Trophoblast cell (in vitro differentiated cells and primary cell): ENCODE measurements around the gene XDH.
A peak's percentile ranks its signal among the peaks of the same experiment; 100 is the strongest.

Experiments used
- DNase-seq, 2 donors: peaks; one replicate each; pipeline ENCODE4 v3.0.0-alpha.2; 2016
- H2AFZ ChIP-seq: 2 replicates; pipeline ENCODE4 v1.6.1; 2013; ENCODE audit warnings: low read length, moderate library complexity, mild to moderate bottlenecking; ENCODE audit not compliant: insufficient read depth, poor library complexity
- H2AK5ac ChIP-seq: 2 replicates; pipeline ENCODE4 v1.6.1; 2013; ENCODE audit warnings: mild to moderate bottlenecking, low read length
- H2BK120ac ChIP-seq: 2 replicates; pipeline ENCODE4 v1.6.1; 2013; ENCODE audit warnings: low read length, mild to moderate bottlenecking, moderate library complexity; ENCODE audit not compliant: insufficient read depth, poor library complexity
- H2BK12ac ChIP-seq: 2 replicates; pipeline ENCODE4 v1.6.1; 2013; ENCODE audit warnings: mild to moderate bottlenecking, low read length, moderate library complexity
- H2BK5ac ChIP-seq: 2 replicates; pipeline ENCODE4 v1.6.1; 2013; ENCODE audit warnings: low read length, low read depth, moderate library complexity, mild to moderate bottlenecking; ENCODE audit not compliant: poor library complexity
- H3K14ac ChIP-seq: 2 replicates; pipeline ENCODE4 v1.6.1; 2013; ENCODE audit warnings: mild to moderate bottlenecking, low read length
- H3K18ac ChIP-seq: 2 replicates; pipeline ENCODE4 v1.6.1; 2013; ENCODE audit warnings: mild to moderate bottlenecking, low read length
- H3K23ac ChIP-seq: 2 replicates; pipeline ENCODE4 v1.6.1; 2013; ENCODE audit warnings: low read length
- H3K27ac ChIP-seq: 2 replicates; pipeline ENCODE4 v1.5.1; 2013; ENCODE audit warnings: low read depth, mild to moderate bottlenecking, inconsistent platforms, low read length, moderate library complexity
- H3K27me3 ChIP-seq: 2 replicates; pipeline ENCODE4 v1.6.1; 2013; ENCODE audit warnings: inconsistent platforms, mild to moderate bottlenecking, low read length, moderate library complexity; ENCODE audit not compliant: insufficient read depth
- H3K36me3 ChIP-seq, 2 experiments: 1 replicate in 1 of 2; 2 replicates in 1 of 2; pipeline ENCODE4 v1.6.1; 2013; ENCODE audit warnings: low read length in 2 of 2, mild to moderate bottlenecking in 2 of 2, moderate library complexity in 1 of 2; ENCODE audit not compliant: insufficient read depth in 2 of 2, control insufficient read depth in 1 of 2
- H3K4ac ChIP-seq: 2 replicates; pipeline ENCODE4 v1.6.1; 2013; ENCODE audit warnings: low read depth, mild to moderate bottlenecking, low read length, moderate library complexity
- H3K4me1 ChIP-seq, 2 experiments: 1 replicate in 1 of 2; 2 replicates in 1 of 2; pipeline ENCODE4 v1.6.1; 2013; ENCODE audit warnings: low read length in 2 of 2, mild to moderate bottlenecking in 2 of 2, moderate library complexity in 1 of 2; ENCODE audit not compliant: insufficient read depth in 2 of 2, control insufficient read depth in 1 of 2
- H3K4me2 ChIP-seq: 2 replicates; pipeline ENCODE4 v1.6.1; 2013; ENCODE audit warnings: inconsistent platforms, mild to moderate bottlenecking, low read length, moderate library complexity
- H3K4me3 ChIP-seq: 2 replicates; pipeline ENCODE4 v1.5.1; 2013; ENCODE audit warnings: mild to moderate bottlenecking, low read depth, low read length, inconsistent platforms
- H3K79me1 ChIP-seq: one replicate; pipeline ENCODE4 v1.6.1; 2013; ENCODE audit warnings: low read length
- H3K79me2 ChIP-seq: 2 replicates; pipeline ENCODE4 v1.6.1; 2013; ENCODE audit warnings: low read length, mild to moderate bottlenecking; ENCODE audit not compliant: control insufficient read depth, insufficient read depth, poor library complexity
- H3K9ac ChIP-seq: 2 replicates; pipeline ENCODE4 v1.6.1; 2013; ENCODE audit warnings: mild to moderate bottlenecking, low read length
- H3K9me3 ChIP-seq: 2 replicates; pipeline ENCODE4 v1.6.1; 2013; ENCODE audit warnings: low read depth, mild to moderate bottlenecking, control low read depth, inconsistent platforms, low read length; ENCODE audit not compliant: insufficient read depth
- H4K12ac ChIP-seq: 2 replicates; pipeline ENCODE4 v1.6.1; 2013; ENCODE audit warnings: low read depth, mild to moderate bottlenecking, low read length, moderate library complexity
- H4K8ac ChIP-seq: 2 replicates; pipeline ENCODE4 v1.6.1; 2013; ENCODE audit warnings: low read depth, mild to moderate bottlenecking, low read length, moderate library complexity
- H4K91ac ChIP-seq: one replicate; pipeline ENCODE4 v1.6.1; 2013; ENCODE audit warnings: low read depth, mild to moderate bottlenecking, low read length, moderate library complexity
- WGBS: extraction: QIAGEN DNeasy Blood & Tissue Kit; methylation state at CpG from one replicate; pipeline ENCODE4 v1.1.7; 2013; ENCODE audit warnings: missing lambda C conversion rate; ENCODE audit not compliant: insufficient read length, insufficient coverage; ENCODE audit errors: extremely low coverage; 5-methylcytosine and 5-hydroxymethylcytosine counted together

The XDH gene

DNA sequence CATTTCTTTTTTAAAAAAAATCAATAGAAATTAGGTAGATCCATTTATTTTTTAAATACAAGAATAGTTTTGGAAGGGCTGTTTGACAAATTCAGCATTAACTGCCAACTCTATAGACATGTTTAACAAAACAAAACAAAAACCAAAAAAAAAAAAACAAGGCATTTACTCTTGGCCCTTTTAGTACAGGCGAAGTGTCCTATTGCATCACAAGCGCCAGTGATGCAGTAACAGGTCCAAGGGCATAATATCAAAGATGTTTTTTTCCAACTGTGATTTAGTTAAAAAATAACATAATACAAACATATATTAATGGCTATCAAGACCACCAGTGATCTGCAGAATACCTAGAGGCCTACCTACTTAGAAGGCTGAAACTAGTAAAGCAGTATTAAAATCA, 55.3 kb downstream of the XDH start:
- H2BK120ac ChIP-seq, result no peak overlapping the region
- no peaks in the 10 kb centered on the region for H3K79me2 ChIP-seq
- no peak overlapping the region for H2BK12ac ChIP-seq
- no peaks in the 10 kb centered on the region for H3K79me1 ChIP-seq
- no peaks in the 10 kb centered on the region for H3K36me3 ChIP-seq
- no peak overlapping the region for H2AK5ac ChIP-seq
- H3K18ac ChIP-seq, result no peak overlapping the region
- no peaks in the 10 kb centered on the region for H3K9me3 ChIP-seq
- WGBS, result no CpG with 5 or more reads among the region's 2 CpGs
- H3K4me3 ChIP-seq, result no peak overlapping the region
- no peak overlapping the region for H4K8ac ChIP-seq
- H3K4me1 ChIP-seq, result no peaks in the 10 kb centered on the region
- H3K4me2 ChIP-seq, result no peak overlapping the region
- H2AFZ ChIP-seq, result no peak overlapping the region
- H3K14ac ChIP-seq, result no peak overlapping the region
- H3K9ac ChIP-seq, result no peak overlapping the region
- no peak overlapping the region for H3K27ac ChIP-seq
- no peak overlapping the region for H3K4ac ChIP-seq
- no peak for DNase-seq
- no peak overlapping the region for H4K12ac ChIP-seq
- no peak overlapping the region for H4K91ac ChIP-seq
- H3K27me3 ChIP-seq, result no peaks in the 10 kb centered on the region
- no peak overlapping the region for H3K23ac ChIP-seq
- no peak overlapping the region for H2BK5ac ChIP-seq

DNA sequence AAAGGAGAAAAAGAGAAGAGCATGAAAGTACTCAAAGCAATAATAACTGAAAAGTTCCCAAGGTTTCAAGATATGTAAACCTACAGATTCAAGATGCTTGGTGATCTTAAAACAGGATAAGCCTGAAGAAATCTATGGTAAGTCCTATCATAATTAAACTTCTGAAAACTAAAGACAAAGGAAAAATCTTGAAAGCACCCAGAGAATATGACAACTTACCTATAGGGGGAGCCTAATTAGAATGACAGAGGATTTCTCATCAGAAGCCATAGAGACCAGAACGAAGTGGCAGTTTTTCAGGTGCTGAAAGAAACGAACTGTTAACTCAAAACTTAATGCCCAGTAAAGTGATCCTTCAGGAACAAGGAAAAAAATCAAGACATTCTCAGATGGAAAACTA, 59.7 kb downstream of the XDH start:
- no peaks in the 10 kb centered on the region for H3K79me1 ChIP-seq
- no peak overlapping the region for H2BK5ac ChIP-seq
- no peak overlapping the region for H3K4me3 ChIP-seq
- no peak overlapping the region for H2AK5ac ChIP-seq
- no CpG with 5 or more reads among the region's 2 CpGs for WGBS
- no peak overlapping the region for H3K27ac ChIP-seq
- H3K4ac ChIP-seq, result no peak overlapping the region
- H3K36me3 ChIP-seq, result no peaks in the 10 kb centered on the region
- H3K9me3 ChIP-seq, result no peaks in the 10 kb centered on the region
- no peak overlapping the region for H3K14ac ChIP-seq
- no peak overlapping the region for H2BK120ac ChIP-seq
- no peaks in the 10 kb centered on the region for H3K79me2 ChIP-seq
- H3K4me1 ChIP-seq, result no peaks in the 10 kb centered on the region
- no peak overlapping the region for H4K91ac ChIP-seq
- H3K4me2 ChIP-seq, result no peak overlapping the region
- DNase-seq, result peak in 1 of 2 donors; percentile 32
- no peak overlapping the region for H2BK12ac ChIP-seq
- H3K27me3 ChIP-seq, result no peaks in the 10 kb centered on the region
- H2AFZ ChIP-seq, result no peak overlapping the region
- H3K9ac ChIP-seq, result no peak overlapping the region
- no peak overlapping the region for H4K8ac ChIP-seq
- H3K18ac ChIP-seq, result no peak overlapping the region
- no peak overlapping the region for H4K12ac ChIP-seq
- no peak overlapping the region for H3K23ac ChIP-seq

DNA sequence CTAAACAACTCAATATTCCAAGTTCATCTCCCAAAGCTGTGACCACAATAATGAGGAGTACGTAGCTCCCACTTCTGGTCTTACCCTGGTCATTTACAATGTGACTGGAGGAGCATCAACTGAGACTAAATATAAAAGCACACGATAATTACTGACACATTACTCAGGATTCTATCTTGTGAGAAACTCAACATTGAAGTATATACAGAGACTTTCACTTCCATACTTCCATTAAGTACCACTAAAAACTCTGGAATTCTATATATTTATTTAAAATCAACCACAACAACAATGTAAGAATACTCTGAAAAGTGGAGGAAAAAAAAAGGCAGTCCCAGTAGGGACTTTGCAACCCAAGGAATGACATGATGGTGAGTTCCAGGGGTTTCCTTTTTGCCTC, 61.4 kb downstream of the XDH start:
- no peak overlapping the region for H3K4ac ChIP-seq
- no peaks in the 10 kb centered on the region for H3K79me2 ChIP-seq
- H2AK5ac ChIP-seq, result no peak overlapping the region
- no peak overlapping the region for H2BK120ac ChIP-seq
- no peak overlapping the region for H2BK5ac ChIP-seq
- no peak overlapping the region for H3K27ac ChIP-seq
- no peaks in the 10 kb centered on the region for H3K9me3 ChIP-seq
- peaks cover 0 to under 1% of the 10 kb centered on the region in 2 experiments for H3K4me1 ChIP-seq
- H3K4me2 ChIP-seq, result no peak overlapping the region
- no peak for DNase-seq
- no peak overlapping the region for H4K12ac ChIP-seq
- WGBS, result no CpG with 5 or more reads among the region's 2 CpGs
- H2AFZ ChIP-seq, result no peak overlapping the region
- no peak overlapping the region for H3K23ac ChIP-seq
- no peak overlapping the region for H4K91ac ChIP-seq
- no peak overlapping the region for H4K8ac ChIP-seq
- no peak overlapping the region for H3K18ac ChIP-seq
- H3K14ac ChIP-seq, result no peak overlapping the region
- no peak overlapping the region for H3K4me3 ChIP-seq
- H3K79me1 ChIP-seq, result no peaks in the 10 kb centered on the region
- no peaks in the 10 kb centered on the region for H3K36me3 ChIP-seq
- no peak overlapping the region for H3K9ac ChIP-seq
- no peaks in the 10 kb centered on the region for H3K27me3 ChIP-seq
- no peak overlapping the region for H2BK12ac ChIP-seq

DNA sequence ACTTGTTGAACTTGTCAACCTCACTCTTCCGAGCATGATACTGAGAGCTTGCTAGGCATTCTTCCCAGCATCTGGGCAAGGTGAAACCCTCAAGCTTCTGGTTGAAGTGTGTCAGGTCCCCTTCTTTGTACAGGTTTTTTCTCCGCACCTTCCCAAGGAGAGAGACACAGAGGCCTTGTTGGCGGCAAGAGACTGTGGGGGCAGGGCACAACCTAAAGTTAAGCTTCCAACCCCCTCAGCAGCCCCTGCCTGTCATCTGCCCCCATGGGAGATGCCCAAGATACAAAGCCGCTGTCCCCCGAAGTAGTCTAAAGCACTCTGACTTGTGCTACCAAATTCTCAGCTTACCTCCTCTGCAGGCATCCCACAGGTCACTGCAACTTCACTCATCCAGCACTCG, 64.9 kb downstream of the XDH start:
- Histone ChIP-seq H2AK5ac (no peak overlapping the region), H3K79me1 (no peaks in the 10 kb centered on the region), H2BK5ac (no peak overlapping the region), H3K27me3 (no peaks in the 10 kb centered on the region), H3K4me1 (peaks cover 8 to 11% of the 10 kb centered on the region in 2 experiments), H3K4me2 (no peak overlapping the region), H3K36me3 (no peaks in the 10 kb centered on the region), H2BK12ac (no peak overlapping the region), H3K9me3 (peaks cover 4% of the 10 kb centered on the region), H3K4ac (no peak overlapping the region), H4K91ac (no peak overlapping the region), H3K79me2 (no peaks in the 10 kb centered on the region), H3K4me3 (no peak overlapping the region), H2BK120ac (no peak overlapping the region), H3K14ac (no peak overlapping the region), H3K18ac (no peak overlapping the region), H3K9ac (no peak overlapping the region), H3K23ac (no peak overlapping the region), H4K12ac (no peak overlapping the region), H4K8ac (no peak overlapping the region), H2AFZ (no peak overlapping the region), H3K27ac (no peak overlapping the region)
- DNase-seq, result no peak
- no CpG with 5 or more reads among the region's 6 CpGs for WGBS
